CMK (cell line): ENCODE results near the gene LPAR1.
"Not testable (repeated sequence)": the region's sequence is repeated elsewhere in the genome, so short reads cannot be mapped to it uniquely, and the experiment has no call there.

Experiments
- DNase-seq: peaks from one replicate; pipeline ENCODE4 v3.0.0-alpha.2; 2010; ENCODE audit warnings: low read depth

LPAR1 gene

GRCh38 chr9:110871736-110872135 is 166.5 kb downstream of the LPAR1 start:
- DNase-seq = no peak

GRCh38 chr9:110869931-110870330 is 168.3 kb downstream of the LPAR1 start:
- DNase-seq = no peak

- DNase-seq = no peak
These were observed 174.3 kb downstream of the LPAR1 start for GRCh38 chr9:110864011-110864410.

GRCh38 chr9:110861370-110862110 is 176.7 kb downstream of the LPAR1 start:
- DNase-seq = not testable (repeated sequence)

GRCh38 chr9:110856772-110857171 is 181.5 kb downstream of the LPAR1 start:
- no peak for DNase-seq

- DNase-seq = no peak
These were observed 187.7 kb downstream of the LPAR1 start for GRCh38 chr9:110850401-110851135.

- DNase-seq = no peak
These were observed 190.6 kb downstream of the LPAR1 start for GRCh38 chr9:110847671-110848070.

GRCh38 chr9:110846215-110846614 is 192.1 kb downstream of the LPAR1 start:
- DNase-seq = no peak

- no peak for DNase-seq
These were observed 194.1 kb downstream of the LPAR1 start for GRCh38 chr9:110844121-110844520.

GRCh38 chr9:110842986-110843385 is 195.3 kb downstream of the LPAR1 start:
- no peak for DNase-seq

GRCh38 chr9:110842169-110842568 is 196.1 kb downstream of the LPAR1 start:
- no peak for DNase-seq

- DNase-seq = no peak
These were observed 200.8 kb downstream of the LPAR1 start for GRCh38 chr9:110837401-110838005.

GRCh38 chr9:110835859-110836271 is 202.4 kb downstream of the LPAR1 start:
- no peak for DNase-seq

GRCh38 chr9:110835404-110835803 is 202.9 kb downstream of the LPAR1 start:
- no peak for DNase-seq

GRCh38 chr9:110832926-110833325 is 205.3 kb downstream of the LPAR1 start:
- DNase-seq = no peak

- no peak for DNase-seq
These were observed 207.8 kb downstream of the LPAR1 start for GRCh38 chr9:110830495-110830894.

- DNase-seq = no peak
These were observed 210.0 kb downstream of the LPAR1 start for GRCh38 chr9:110828264-110828663.

- DNase-seq = not testable (repeated sequence)
These were observed 211.9 kb downstream of the LPAR1 start for GRCh38 chr9:110826400-110826799.

GRCh38 chr9:110825950-110826349 is 212.3 kb downstream of the LPAR1 start:
- DNase-seq = no peak

- DNase-seq = not testable (repeated sequence)
These were observed 213.1 kb downstream of the LPAR1 start for GRCh38 chr9:110825129-110825528.
